ENCODE results near the gene CCDC191.

CCDC191 gene

DNA sequence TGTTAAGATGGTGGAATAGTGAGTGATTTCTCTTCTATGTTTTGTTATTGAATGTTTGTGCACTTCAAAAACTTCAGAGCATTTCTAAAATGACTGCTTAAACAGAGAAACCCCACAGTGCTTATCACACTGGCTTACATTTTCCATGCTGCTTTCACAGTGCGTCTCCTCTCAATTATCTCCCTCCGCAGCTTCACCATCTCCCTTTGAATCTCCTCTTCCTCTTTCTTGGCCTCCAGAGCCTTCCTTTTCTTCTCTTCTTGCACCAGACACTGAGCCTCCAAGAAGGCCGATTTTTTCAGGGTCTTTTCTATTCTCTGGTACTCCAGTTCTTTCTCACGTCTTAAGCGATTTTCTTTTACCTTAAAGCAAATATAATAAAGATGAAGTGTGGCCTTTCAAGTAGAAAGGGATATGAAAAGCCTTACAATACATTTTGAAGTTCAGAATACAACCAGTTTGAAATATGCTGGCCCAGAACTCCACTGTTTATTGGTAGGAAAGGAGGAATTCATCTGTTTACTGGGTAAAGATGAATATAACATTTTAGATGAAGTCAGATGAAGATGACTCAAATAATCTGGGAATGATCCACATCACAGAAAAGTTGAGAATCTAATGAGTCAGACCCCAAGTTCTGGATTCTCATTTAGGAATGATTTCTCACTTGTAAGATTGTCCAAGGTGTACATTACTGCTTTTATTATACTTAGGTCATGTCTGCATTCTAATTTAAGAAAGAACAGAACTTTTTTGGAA, 21.4 kb downstream of the CCDC191 start:
- no peak for DNase-seq (ENCODE audit: low read depth)
- no peak for TF ChIP-seq CTCF (IDR thresholded peaks at IDR 0.05; ENCODE audit: low read length, missing control alignments)
- H3K4me3 ChIP-seq (replicated peaks; ENCODE audit: low read depth, low read length): no peak overlapping the region

GRCh38 chr3:114034211-114034610, 22.1 kb downstream of the CCDC191 start:
- DNase-seq (ENCODE audit: low read depth): no peak
- no peak for TF ChIP-seq CTCF (IDR thresholded peaks at IDR 0.05; ENCODE audit: low read length, missing control alignments)
- H3K4me3 ChIP-seq (replicated peaks; ENCODE audit: low read depth, low read length): no peak overlapping the region

GRCh38 chr3:114033721-114034120, 22.6 kb downstream of the CCDC191 start:
- DNase-seq (ENCODE audit: low read depth): no peak
- no peak overlapping the region for H3K4me3 ChIP-seq (replicated peaks; ENCODE audit: low read depth, low read length)
- no peak for TF ChIP-seq CTCF (IDR thresholded peaks at IDR 0.05; ENCODE audit: low read length, missing control alignments)

DNA sequence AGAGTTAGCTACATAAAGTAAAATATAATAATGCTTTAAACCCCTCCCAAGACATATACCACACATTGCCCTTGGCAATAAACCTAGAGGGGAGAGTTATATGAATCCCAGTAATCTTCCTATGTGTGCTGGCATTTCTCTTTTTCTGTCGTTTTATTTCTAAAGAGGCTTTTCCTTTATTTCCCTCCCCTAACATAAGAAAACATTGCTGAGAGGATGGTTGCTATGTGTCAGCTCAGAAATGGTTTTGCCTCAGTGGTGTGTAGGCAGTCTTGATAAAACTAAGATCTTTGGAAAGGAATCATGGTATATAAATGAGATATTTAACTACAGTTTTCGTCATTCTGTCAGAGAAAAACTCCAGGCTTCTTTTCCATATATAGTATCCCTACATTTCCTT, 30.0 kb downstream of the CCDC191 start:
- no peak for TF ChIP-seq CTCF (IDR thresholded peaks at IDR 0.05; ENCODE audit: low read length, missing control alignments)

GRCh38 chr3:114025451-114025850, 30.9 kb downstream of the CCDC191 start:
- H3K4me3 ChIP-seq (replicated peaks; ENCODE audit: low read depth, low read length): no peak overlapping the region
- no peak for TF ChIP-seq CTCF (IDR thresholded peaks at IDR 0.05; ENCODE audit: low read length, missing control alignments)
- DNase-seq (ENCODE audit: low read depth): no peak

More for the DNA sequence above, 30.0 kb downstream of the CCDC191 start:
- no peak for DNase-seq (ENCODE audit: low read depth)
- H3K4me3 ChIP-seq (replicated peaks; ENCODE audit: low read depth, low read length): no peak overlapping the region

GRCh38 chr3:114022145-114022802, 34.1 kb downstream of the CCDC191 start:
- DNase-seq (ENCODE audit: low read depth): no peak
- TF ChIP-seq CTCF (IDR thresholded peaks at IDR 0.05; ENCODE audit: low read length, missing control alignments): no peak
- H3K4me3 ChIP-seq (replicated peaks; ENCODE audit: low read depth, low read length): no peak overlapping the region

Data from fibroblast of pulmonary artery (primary cell).